Measurements from ENCODE around the gene APMAP. TPM values are rescaled to one million over a fixed set of nuclear protein-coding genes. Genes with fewer than 3 reads are reported as not detected.

APMAP gene
- total and polyA plus RNA-seq, 7 donors: 19.9 to 44.5 (median 25.5) TPM

- no peak overlapping the region for H3K4me3 ChIP-seq
- H3K27ac ChIP-seq: no peak overlapping the region
- no peak for TF ChIP-seq CTCF (IDR thresholded peaks at IDR 0.05)
- H3K27me3 ChIP-seq (ENCODE audit: insufficient read depth in 3 of 3, low read length in 2 of 3): no peaks in the 10 kb centered on the region
- WGBS, 3 donors: 81 to 92% (median 91%) methylated on average over 9 of the region's 9 CpGs
- ATAC-seq (no peak), DNase-seq (no peak)
- peaks cover 8% of the 10 kb centered on the region for H3K9me3 ChIP-seq
- H3K36me3 ChIP-seq (ENCODE audit: insufficient read depth in 1 of 2, low read depth in 1 of 2): no peaks in the 10 kb centered on the region
- intact Hi-C loops (cut with DNase I): no loop called here
- no peaks in the 10 kb centered on the region for H3K4me1 ChIP-seq
Observed at GRCh38 chr20:24913076-24913628, 79.4 kb downstream of the APMAP start.

Other genes with a start within 250 kb of the APMAP start
- gene CST7, start 43.5 kb downstream of the APMAP start, total RNA-seq: 1 to 10 TPM in 2 of 4 donors, under 1 TPM in 2; 0.50 to 1.2 (median 0.82) TPM
- under 1 TPM; 0.13 to 0.55 (median 0.31) TPM for gene CST7, start 43.5 kb downstream of the APMAP start, polyA plus RNA-seq
- 10 to 100 TPM; 16.8 to 53.3 (median 39.0) TPM for gene ACSS1, start 65.4 kb upstream of the APMAP start, total RNA-seq
- 10 to 100 TPM in 2 of 3 donors, 1 to 10 TPM in 1; 8.8 to 15.1 (median 12.2) TPM for gene ACSS1, start 65.4 kb upstream of the APMAP start, polyA plus RNA-seq
- under 1 TPM in 3 of 4 donors, not detected in 1; 0.41 to 0.52 (median 0.48) TPM for gene VSX1, start 89.4 kb upstream of the APMAP start, total RNA-seq
- gene VSX1, start 89.4 kb upstream of the APMAP start, polyA plus RNA-seq: under 1 TPM; 0.04 to 0.07 (median 0.05) TPM
- gene ENTPD6, start 203.0 kb upstream of the APMAP start, total RNA-seq: 10 to 100 TPM; 28.7 to 42.1 (median 34.6) TPM
- 10 to 100 TPM; 38.9 to 65.3 (median 50.5) TPM for gene ENTPD6, start 203.0 kb upstream of the APMAP start, polyA plus RNA-seq